OCI-LY1 (cell line): ENCODE measurements around the gene IPO13.

Experiments used
- H2AFZ ChIP-seq: fragments of 200-600 bp; sonication (generic), shearing (Covaris generic); 2 replicates; pipeline ENCODE4 v1.6.0; 2014; ENCODE audit warnings: antibody characterized with exemption, mild to moderate bottlenecking, low read length
- H3F3A ChIP-seq: fragments of 200-600 bp; sonication (generic), shearing (Covaris generic); 2 replicates; pipeline ENCODE4 v1.6.0; 2014; ENCODE audit warnings: mild to moderate bottlenecking, antibody characterized with exemption, low read length, moderate library complexity; ENCODE audit not compliant: insufficient read depth
- H3K27ac ChIP-seq: fragments of 200-600 bp; sonication (generic); 2 replicates; pipeline ENCODE4 v1.5.1; 2014; ENCODE audit warnings: low read length, mixed run types, mild to moderate bottlenecking, low read depth; ENCODE audit not compliant: poor library complexity, severe bottlenecking
- H3K27me3 ChIP-seq: fragments of 200-600 bp; sonication (generic); 2 replicates; pipeline ENCODE4 v1.6.0; 2014; ENCODE audit warnings: antibody characterized with exemption, mild to moderate bottlenecking, low read length, moderate library complexity; ENCODE audit not compliant: insufficient read depth
- H3K36me3 ChIP-seq: fragments of 200-600 bp; sonication (generic); 2 replicates; pipeline ENCODE4 v1.6.1; 2014; ENCODE audit warnings: mild to moderate bottlenecking, antibody characterized with exemption, low read length, moderate library complexity, mixed read lengths; ENCODE audit not compliant: insufficient read depth
- H3K4me1 ChIP-seq: fragments of 200-600 bp; sonication (generic); 2 replicates; pipeline ENCODE4 v1.5.1; 2014; ENCODE audit warnings: mild to moderate bottlenecking, low read length, moderate library complexity; ENCODE audit not compliant: insufficient read depth, severe bottlenecking
- H3K4me2 ChIP-seq: fragments of 200-600 bp; sonication (generic), shearing (Covaris generic); 2 replicates; pipeline ENCODE4 v1.6.1; 2014; ENCODE audit warnings: low read length
- H3K4me3 ChIP-seq: fragments of 200-600 bp; sonication (generic); 2 replicates; pipeline ENCODE4 v1.5.1; 2014; ENCODE audit warnings: low read length, low read depth, mild to moderate bottlenecking, mixed read lengths; ENCODE audit not compliant: poor library complexity, severe bottlenecking
- H3K79me2 ChIP-seq: fragments of 200-600 bp; shearing (Covaris generic); 2 replicates; pipeline ENCODE4 v1.6.1; 2016; ENCODE audit warnings: mixed run types, low read length, mixed read lengths; ENCODE audit not compliant: insufficient read depth
- H3K9ac ChIP-seq: fragments of 200-600 bp; sonication (generic), shearing (Covaris generic); 2 replicates; pipeline ENCODE4 v1.6.1; 2014; ENCODE audit warnings: mild to moderate bottlenecking, low read length, mixed read lengths
- H3K9me2 ChIP-seq: fragments of 200-600 bp; sonication (generic), shearing (Covaris generic); 2 replicates; pipeline ENCODE4 v1.6.1; 2014; ENCODE audit warnings: low read depth, mild to moderate bottlenecking, low read length, mixed read lengths
- H3K9me3 ChIP-seq: fragments of 200-600 bp; shearing (Covaris generic); 2 replicates; pipeline ENCODE4 v1.6.1; 2014; ENCODE audit warnings: low read length, mixed read lengths
- H4K20me1 ChIP-seq: fragments of 200-600 bp; sonication (generic), shearing (Covaris generic); 2 replicates; pipeline ENCODE4 v1.6.0; 2016; ENCODE audit warnings: mild to moderate bottlenecking, low read length; ENCODE audit not compliant: insufficient read depth
- EZH2 ChIP-seq: fragments of 200-600 bp; sonication (generic), shearing (Covaris generic); IDR thresholded peaks from 2 replicates; pipeline ENCODE4 v1.8.0; 2017; ENCODE audit warnings: borderline replicate concordance, mixed run types, mild to moderate bottlenecking, antibody characterized with exemption, low read length, moderate library complexity, mixed read lengths
- TF ChIP-seq, protein P1 (sequence below): fragments of 200-600 bp; sonication (generic), shearing (Covaris generic); IDR thresholded peaks from 2 replicates; pipeline ENCODE4 v1.5.1; 2017; ENCODE audit warnings: mild to moderate bottlenecking, antibody characterized with exemption, low read length, moderate library complexity, mixed read lengths

The IPO13 gene

DNA sequence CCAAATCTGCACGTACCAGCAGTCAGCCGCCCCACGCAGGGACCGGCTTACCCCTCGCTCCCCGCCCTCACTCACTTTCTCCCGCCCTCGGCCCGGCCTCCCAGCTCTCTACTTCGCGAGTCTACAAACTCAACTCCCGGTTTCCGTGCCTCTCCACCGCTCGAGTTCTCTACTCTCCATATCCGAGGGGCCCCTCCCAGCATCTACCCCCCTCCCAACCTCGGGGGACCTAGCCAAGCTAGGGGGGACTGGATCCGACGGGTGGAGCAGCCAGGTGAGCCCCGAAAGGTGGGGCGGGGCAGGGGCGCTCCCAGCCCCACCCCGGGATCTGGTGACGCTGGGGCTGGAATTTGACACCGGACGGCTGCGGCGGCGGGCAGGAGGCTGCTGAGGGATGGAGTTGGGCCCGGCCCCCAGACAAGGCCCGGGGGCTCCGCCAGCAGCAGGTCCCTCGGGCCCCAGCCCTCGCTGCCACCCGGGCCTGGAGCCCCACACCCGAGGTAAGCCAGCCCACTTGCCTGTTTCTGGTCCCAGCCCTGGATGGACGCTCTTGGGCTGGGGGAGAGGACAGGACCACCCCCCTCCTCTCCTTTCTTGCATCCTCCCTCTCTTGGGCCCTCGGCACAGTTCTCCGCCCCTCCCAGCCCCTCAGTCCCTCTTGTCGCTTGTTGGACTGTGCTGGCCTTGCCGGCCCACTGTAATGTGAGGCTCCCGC is 13.2 kb upstream of the IPO13 start, which contains the start of gene ARTN:
Gene ARTN, plus strand, starts transcription at position 416 of the 715 bp plus-strand sequence. CDS start 1,856 bp downstream, outside the sequence.
- no peaks in the 10 kb centered on the region for H4K20me1 ChIP-seq
- H3K9me3 ChIP-seq, result no peaks in the 10 kb centered on the region
- H2AFZ ChIP-seq, result no peak within 1 kb of the TSS
- H3K36me3 ChIP-seq, result peaks cover 3% of the 10 kb centered on the region; the same call in 1 of the 2 replicates
- H3K4me3 ChIP-seq, result peak within 1 kb of the TSS; percentile 48
- peaks cover 35% of the 10 kb centered on the region for H3K4me1 ChIP-seq
- H3K27me3 ChIP-seq, result no peaks in the 10 kb centered on the region
- no peaks in the 10 kb centered on the region for H3K79me2 ChIP-seq
- H3K27ac ChIP-seq, result peak within 1 kb of the TSS; percentile 53
- H3K9me2 ChIP-seq, result no peaks in the 10 kb centered on the region
- TF ChIP-seq, protein P1, sequence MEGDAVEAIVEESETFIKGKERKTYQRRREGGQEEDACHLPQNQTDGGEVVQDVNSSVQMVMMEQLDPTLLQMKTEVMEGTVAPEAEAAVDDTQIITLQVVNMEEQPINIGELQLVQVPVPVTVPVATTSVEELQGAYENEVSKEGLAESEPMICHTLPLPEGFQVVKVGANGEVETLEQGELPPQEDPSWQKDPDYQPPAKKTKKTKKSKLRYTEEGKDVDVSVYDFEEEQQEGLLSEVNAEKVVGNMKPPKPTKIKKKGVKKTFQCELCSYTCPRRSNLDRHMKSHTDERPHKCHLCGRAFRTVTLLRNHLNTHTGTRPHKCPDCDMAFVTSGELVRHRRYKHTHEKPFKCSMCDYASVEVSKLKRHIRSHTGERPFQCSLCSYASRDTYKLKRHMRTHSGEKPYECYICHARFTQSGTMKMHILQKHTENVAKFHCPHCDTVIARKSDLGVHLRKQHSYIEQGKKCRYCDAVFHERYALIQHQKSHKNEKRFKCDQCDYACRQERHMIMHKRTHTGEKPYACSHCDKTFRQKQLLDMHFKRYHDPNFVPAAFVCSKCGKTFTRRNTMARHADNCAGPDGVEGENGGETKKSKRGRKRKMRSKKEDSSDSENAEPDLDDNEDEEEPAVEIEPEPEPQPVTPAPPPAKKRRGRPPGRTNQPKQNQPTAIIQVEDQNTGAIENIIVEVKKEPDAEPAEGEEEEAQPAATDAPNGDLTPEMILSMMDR, result no peak
- no peak for TF ChIP-seq EZH2
- H3K4me2 ChIP-seq, result peak within 1 kb of the TSS; percentile 67
- no peaks in the 10 kb centered on the region for H3F3A ChIP-seq
- peak within 1 kb of the TSS; percentile 54 for H3K9ac ChIP-seq

DNA sequence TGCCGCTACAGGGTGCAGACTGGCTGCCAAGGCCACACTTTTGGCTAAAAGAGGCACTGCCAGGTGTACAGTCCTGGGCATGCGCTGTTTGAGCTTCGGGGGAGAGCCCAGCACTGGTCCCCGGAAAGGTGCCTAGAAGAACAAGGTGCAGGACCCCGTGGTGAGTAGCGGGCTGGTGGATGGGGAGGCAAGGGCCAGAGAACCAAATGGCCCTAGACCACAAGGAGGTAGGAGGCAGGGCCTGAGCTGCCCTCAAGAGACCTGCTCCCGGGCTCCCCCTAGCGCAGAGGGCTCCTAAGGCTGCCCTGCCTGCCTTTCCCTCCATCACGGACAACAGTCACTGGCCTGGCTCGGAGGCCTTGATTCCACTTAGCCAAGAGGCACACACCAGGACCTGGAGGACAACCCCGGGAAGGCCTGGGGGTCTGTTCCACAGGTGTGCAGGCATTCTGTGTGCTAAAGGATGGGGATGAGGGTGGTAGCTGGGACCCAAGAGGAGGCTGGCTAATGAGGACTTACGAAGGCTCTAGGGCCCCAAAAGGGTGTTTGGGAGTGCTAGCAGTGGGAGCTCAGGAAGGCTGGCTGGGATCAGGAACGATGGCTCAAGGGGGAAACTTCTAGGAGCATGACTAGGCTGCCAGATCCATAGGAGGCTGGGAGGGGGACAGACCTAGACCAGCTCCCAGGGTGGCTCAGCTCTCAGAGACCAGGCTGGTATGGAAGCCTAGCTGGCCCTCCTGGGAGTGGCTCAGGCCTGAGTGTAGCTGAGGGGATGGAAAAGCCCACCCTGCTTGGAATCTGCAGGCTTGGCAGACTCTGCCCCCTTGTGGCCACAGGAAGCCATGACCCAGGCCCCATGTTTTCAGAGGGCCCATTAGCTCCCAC is 12.4 kb upstream of the IPO13 start:
- Histone ChIP-seq H3K27ac (peak overlapping the region; percentile 44), H3K9ac (peak overlapping the region; percentile 54), H3K4me1 (peaks cover 35% of the 10 kb centered on the region)

DNA sequence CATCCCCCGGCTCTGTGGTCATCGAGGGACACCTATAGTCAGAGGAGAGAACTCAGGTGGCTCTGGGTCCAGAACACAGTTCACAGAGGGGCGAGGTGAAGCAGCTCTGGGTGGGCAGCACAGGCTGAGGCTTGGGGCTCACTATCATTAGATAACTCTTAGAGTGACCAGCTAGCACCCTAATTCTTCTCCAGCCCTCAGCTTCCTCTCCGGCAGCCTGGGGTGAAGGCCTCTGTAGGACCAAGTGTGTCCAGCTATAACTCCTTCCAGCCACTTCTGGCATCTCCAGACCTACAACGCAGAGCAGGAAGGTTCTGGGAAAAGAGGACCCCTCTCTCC is 11.8 kb upstream of the IPO13 start:
- Histone ChIP-seq H3K9me2 (no peaks in the 10 kb centered on the region), H3F3A (no peaks in the 10 kb centered on the region), H3K27me3 (no peaks in the 10 kb centered on the region), H3K9me3 (no peaks in the 10 kb centered on the region), H3K9ac (no peak overlapping the region), H4K20me1 (no peaks in the 10 kb centered on the region), H3K27ac (no peak overlapping the region), H3K36me3 (peaks cover 3% of the 10 kb centered on the region; the same call in 1 of the 2 replicates), H3K79me2 (no peaks in the 10 kb centered on the region), H2AFZ (no peak overlapping the region), H3K4me3 (no peak overlapping the region), H3K4me2 (no peak overlapping the region; the same call in 1 of the 2 replicates), H3K4me1 (peaks cover 35% of the 10 kb centered on the region)
- TF ChIP-seq, protein P1, result no peak
- TF ChIP-seq EZH2, result no peak

More for the DNA sequence above, 12.4 kb upstream of the IPO13 start:
- Histone ChIP-seq H4K20me1 (no peaks in the 10 kb centered on the region), H3K36me3 (peaks cover 3% of the 10 kb centered on the region; the same call in 1 of the 2 replicates), H3K9me2 (no peaks in the 10 kb centered on the region), H3K79me2 (no peaks in the 10 kb centered on the region), H3K27me3 (no peaks in the 10 kb centered on the region), H3K4me3 (peak overlapping the region; percentile 48), H2AFZ (no peak overlapping the region), H3K4me2 (peak overlapping the region; percentile 67), H3K9me3 (no peaks in the 10 kb centered on the region), H3F3A (no peaks in the 10 kb centered on the region)
- TF ChIP-seq EZH2, result no peak
- TF ChIP-seq, protein P1, result peak; percentile 73
